GM12865 (cell line): ENCODE results near the gene RYR3.

Source experiments
- DNase-seq: peaks from one replicate; pipeline ENCODE4 v3.0.0; 2010; ENCODE audit warnings: low read depth
- H3K4me3 ChIP-seq: 2 replicates; pipeline ENCODE4 v1.5.1; 2011; ENCODE audit warnings: mild to moderate bottlenecking, low read depth, low read length, control low read depth
- CTCF ChIP-seq: IDR thresholded peaks from 2 replicates; pipeline ENCODE4 v1.5.1; 2011; ENCODE audit warnings: low read length, control low read depth, low read depth, inconsistent platforms; ENCODE audit not compliant: insufficient read depth; ENCODE audit errors: missing control alignments

The RYR3 gene

GRCh38 chr15:33411596-33412540 lies 101.1 kb downstream of the RYR3 start:
- TF ChIP-seq CTCF: no peak
- no peak overlapping the region for H3K4me3 ChIP-seq
- DNase-seq: no peak

GRCh38 chr15:33419701-33420100 lies 108.9 kb downstream of the RYR3 start:
- H3K4me3 ChIP-seq: no peak overlapping the region

GRCh38 chr15:33424025-33424424 lies 113.3 kb downstream of the RYR3 start:
- no peak for DNase-seq
- no peak for TF ChIP-seq CTCF
- H3K4me3 ChIP-seq: no peak overlapping the region

More at GRCh38 chr15:33419701-33420100, 108.9 kb downstream of the RYR3 start:
- no peak for TF ChIP-seq CTCF
- DNase-seq: no peak

GRCh38 chr15:33425142-33425541 lies 114.4 kb downstream of the RYR3 start:
- no peak for DNase-seq

GRCh38 chr15:33430577-33430976 lies 119.8 kb downstream of the RYR3 start:
- no peak for TF ChIP-seq CTCF
- H3K4me3 ChIP-seq: no peak overlapping the region
- no peak for DNase-seq

More at GRCh38 chr15:33425142-33425541, 114.4 kb downstream of the RYR3 start:
- TF ChIP-seq CTCF: no peak
- H3K4me3 ChIP-seq: no peak overlapping the region

GRCh38 chr15:33433821-33434220 lies 123.1 kb downstream of the RYR3 start:
- no peak overlapping the region for H3K4me3 ChIP-seq
- DNase-seq: no peak
- no peak for TF ChIP-seq CTCF

GRCh38 chr15:33438396-33438795 lies 127.6 kb downstream of the RYR3 start:
- no peak overlapping the region for H3K4me3 ChIP-seq
- no peak for TF ChIP-seq CTCF
- DNase-seq: no peak
